ENCODE data around the gene ZNF674.
"Not testable (repeated sequence)": the region's sequence is repeated elsewhere in the genome, so short reads cannot be mapped to it uniquely, and the experiment has no call there.

The ZNF674 gene

GRCh38 chrX:46543441-46543840 is 1.8 kb downstream of the ZNF674 start:
- DNase-seq (no peak), ATAC-seq (no peak)
- Mint-ChIP-seq H3K27ac (no peak overlapping the region), H3K9me3 (no peaks in the 10 kb centered on the region), H3K4me3 (no peak overlapping the region), H3K4me1 (peaks cover 22% of the 10 kb centered on the region), H3K27me3 (no peaks in the 10 kb centered on the region)

- no peak overlapping the region for H3K27ac Mint-ChIP-seq
- no peak for DNase-seq
Observed at GRCh38 chrX:46531442-46531841, 13.8 kb downstream of the ZNF674 start.

GRCh38 chrX:46530404-46530908 is 14.8 kb downstream of the ZNF674 start:
- not testable (repeated sequence) for DNase-seq, H3K4me1 Mint-ChIP-seq, H3K4me3 Mint-ChIP-seq, H3K27ac Mint-ChIP-seq, H3K9me3 Mint-ChIP-seq, ATAC-seq, H3K27me3 Mint-ChIP-seq

More at GRCh38 chrX:46531442-46531841, 13.8 kb downstream of the ZNF674 start:
- H3K27me3 Mint-ChIP-seq, result no peaks in the 10 kb centered on the region
- H3K9me3 Mint-ChIP-seq, result no peaks in the 10 kb centered on the region
- no peaks in the 10 kb centered on the region for H3K4me1 Mint-ChIP-seq
- H3K4me3 Mint-ChIP-seq, result no peak overlapping the region
- no peak for ATAC-seq

GRCh38 chrX:46529740-46530403 is 15.3 kb downstream of the ZNF674 start:
- H3K4me3 Mint-ChIP-seq, H3K27me3 Mint-ChIP-seq, H3K4me1 Mint-ChIP-seq, ATAC-seq, H3K9me3 Mint-ChIP-seq, DNase-seq: not testable (repeated sequence)
- H3K27ac Mint-ChIP-seq, result peak overlapping the region in 1 of 2 donors; percentile 62

- not testable (repeated sequence) for H3K4me1 Mint-ChIP-seq, H3K4me3 Mint-ChIP-seq, H3K9me3 Mint-ChIP-seq, ATAC-seq, H3K27me3 Mint-ChIP-seq, H3K27ac Mint-ChIP-seq, DNase-seq
Observed at GRCh38 chrX:46528640-46529039, 16.6 kb downstream of the ZNF674 start.

- Mint-ChIP-seq H3K27ac (no peak overlapping the region), H3K9me3 (peaks cover 12 to 14% of the 10 kb centered on the region in 2 donors), H3K4me1 (no peaks in the 10 kb centered on the region), H3K27me3 (no peaks in the 10 kb centered on the region), H3K4me3 (no peak overlapping the region)
- no peak for DNase-seq
- no peak for ATAC-seq
Observed at GRCh38 chrX:46506076-46506475, 39.1 kb downstream of the ZNF674 start.

GRCh38 chrX:46502848-46503247 is 42.4 kb downstream of the ZNF674 start:
- no peak overlapping the region for H3K4me3 Mint-ChIP-seq
- no peak overlapping the region for H3K27ac Mint-ChIP-seq
- no peaks in the 10 kb centered on the region for H3K27me3 Mint-ChIP-seq
- ATAC-seq (no peak), DNase-seq (no peak)
- no peaks in the 10 kb centered on the region for H3K4me1 Mint-ChIP-seq
- H3K9me3 Mint-ChIP-seq, result peaks cover 14 to 20% of the 10 kb centered on the region in 2 donors

- Mint-ChIP-seq H3K9me3 (peaks cover 10 to 24% of the 10 kb centered on the region in 2 donors), H3K27ac (no peak overlapping the region), H3K4me1 (no peaks in the 10 kb centered on the region), H3K4me3 (no peak overlapping the region), H3K27me3 (no peaks in the 10 kb centered on the region)
- ATAC-seq (no peak), DNase-seq (no peak)
Observed at GRCh38 chrX:46500054-46500453, 45.2 kb downstream of the ZNF674 start.

- H3K4me1 Mint-ChIP-seq, result peaks cover 7% of the 10 kb centered on the region
- H3K27ac Mint-ChIP-seq, result no peak overlapping the region
- peaks cover 4 to 47% of the 10 kb centered on the region in 2 donors for H3K9me3 Mint-ChIP-seq
- no peaks in the 10 kb centered on the region for H3K27me3 Mint-ChIP-seq
- ATAC-seq (no peak), DNase-seq (no peak)
- H3K4me3 Mint-ChIP-seq, result no peak overlapping the region
Observed at GRCh38 chrX:46488712-46489111, 56.5 kb downstream of the ZNF674 start.

GRCh38 chrX:46485897-46486296 is 59.3 kb downstream of the ZNF674 start:
- no peaks in the 10 kb centered on the region for H3K27me3 Mint-ChIP-seq
- peaks cover 7% of the 10 kb centered on the region for H3K4me1 Mint-ChIP-seq
- H3K4me3 Mint-ChIP-seq, result no peak overlapping the region
- DNase-seq (no peak), ATAC-seq (no peak)
- H3K27ac Mint-ChIP-seq, result no peak overlapping the region
- peaks cover 10 to 47% of the 10 kb centered on the region in 2 donors for H3K9me3 Mint-ChIP-seq

GRCh38 chrX:46478634-46479033 is 66.6 kb downstream of the ZNF674 start:
- not testable (repeated sequence) for H3K27me3 Mint-ChIP-seq, H3K4me3 Mint-ChIP-seq, H3K4me1 Mint-ChIP-seq, ATAC-seq, DNase-seq, H3K27ac Mint-ChIP-seq
- peaks cover 11 to 17% of the 10 kb centered on the region in 2 donors for H3K9me3 Mint-ChIP-seq

- ATAC-seq (no peak), DNase-seq (no peak)
- no peak overlapping the region for H3K4me3 Mint-ChIP-seq
- no peaks in the 10 kb centered on the region for H3K4me1 Mint-ChIP-seq
- H3K27ac Mint-ChIP-seq, result no peak overlapping the region
- peaks cover 5 to 6% of the 10 kb centered on the region in 2 donors for H3K9me3 Mint-ChIP-seq
- no peaks in the 10 kb centered on the region for H3K27me3 Mint-ChIP-seq
Observed at GRCh38 chrX:46477435-46477834, 67.8 kb downstream of the ZNF674 start.

- H3K27me3 Mint-ChIP-seq, result no peaks in the 10 kb centered on the region
- DNase-seq (no peak), ATAC-seq (no peak)
- H3K27ac Mint-ChIP-seq, result no peak overlapping the region
- H3K4me3 Mint-ChIP-seq, result no peak overlapping the region
- H3K4me1 Mint-ChIP-seq, result peaks cover 20% of the 10 kb centered on the region
- no peaks in the 10 kb centered on the region for H3K9me3 Mint-ChIP-seq
Observed at GRCh38 chrX:46465203-46465602, 80.0 kb downstream of the ZNF674 start.

GRCh38 chrX:46463682-46464081 is 81.5 kb downstream of the ZNF674 start:
- peak; percentile 61 for ATAC-seq
- Mint-ChIP-seq H3K9me3 (no peaks in the 10 kb centered on the region), H3K4me1 (peaks cover 20% of the 10 kb centered on the region), H3K4me3 (no peak overlapping the region), H3K27ac (peak overlapping the region in 1 of 2 donors; percentile 89), H3K27me3 (no peaks in the 10 kb centered on the region)
- DNase-seq, result peak in 1 of 2 donors; percentile 15

- Mint-ChIP-seq H3K27ac (no peak overlapping the region), H3K4me3 (peak overlapping the region in 1 of 2 donors; percentile 2), H3K9me3 (no peaks in the 10 kb centered on the region), H3K4me1 (peaks cover 20% of the 10 kb centered on the region), H3K27me3 (no peaks in the 10 kb centered on the region)
- no peak for DNase-seq
- ATAC-seq, result peak; percentile 85
Observed at GRCh38 chrX:46461660-46462191, 83.5 kb downstream of the ZNF674 start.

- H3K4me3 Mint-ChIP-seq, DNase-seq, H3K9me3 Mint-ChIP-seq, ATAC-seq, H3K27me3 Mint-ChIP-seq, H3K27ac Mint-ChIP-seq: not testable (repeated sequence)
- H3K4me1 Mint-ChIP-seq, result peaks cover 20% of the 10 kb centered on the region
Observed at GRCh38 chrX:46460801-46461659, 84.2 kb downstream of the ZNF674 start.
